Muscle of leg (tissue), 11 donors: ENCODE data around the gene NUMB. TPM values are rescaled to one million over a fixed set of nuclear protein-coding genes. Genes with fewer than 3 reads are reported as not detected.

Experiments used
- DNase-seq: peaks from one replicate; pipeline ENCODE4 v3.0.0; 2013
- H3K27ac ChIP-seq: one replicate; pipeline ENCODE4 v1.5.1; 2013; ENCODE audit warnings: mild to moderate bottlenecking, low read length, control low read depth
- H3K27me3 ChIP-seq: one replicate; pipeline ENCODE4 v1.6.1; 2013; ENCODE audit warnings: low read length; ENCODE audit not compliant: control insufficient read depth, insufficient read depth
- H3K36me3 ChIP-seq: one replicate; pipeline ENCODE4 v1.6.1; 2013; ENCODE audit warnings: low read length; ENCODE audit not compliant: control insufficient read depth, insufficient read depth
- H3K4me1 ChIP-seq: one replicate; pipeline ENCODE4 v1.6.1; 2013; ENCODE audit warnings: low read length; ENCODE audit not compliant: control insufficient read depth, insufficient read depth
- H3K4me3 ChIP-seq: one replicate; pipeline ENCODE4 v1.5.1; 2013; ENCODE audit warnings: low read length, control low read depth
- H3K9me3 ChIP-seq: replicated peaks from 2 replicates; pipeline ENCODE4 v1.6.1; 2013; ENCODE audit warnings: low read depth, low read length; ENCODE audit not compliant: control insufficient read depth
- WGBS: methylation state at CpG from one replicate; pipeline ENCODE4 v1.1.5; 2013; ENCODE audit warnings: missing lambda C conversion rate; ENCODE audit not compliant: insufficient coverage; 5-methylcytosine and 5-hydroxymethylcytosine counted together
- polyA plus RNA-seq, 8 donors: library from polyadenylated mRNA; unstranded; fragments of 120-200 nt; gene quantifications; one replicate each; pipeline versions ENCODE4 v1.2.1 to v1.2.3, GENCODE V29; 2013; ENCODE audit warnings: inconsistent platforms in 1 of 8, low replicate concordance in 1 of 8; ENCODE audit not compliant: insufficient read length in 8 of 8, insufficient read depth in 1 of 8
- total RNA-seq: library from RNA; stranded (reverse); fragments of 120-200 nt; gene quantifications from one replicate; pipeline ENCODE4 v1.2.4, GENCODE V29; 2013

NUMB gene
- total and polyA plus RNA-seq, 9 donors, result 15.1 to 38.7 (median 29.8) TPM

- no peaks in the 10 kb centered on the region for H3K27me3 ChIP-seq
- no peak for DNase-seq
- 89% methylated on average over 3 of the region's 3 CpGs for WGBS
- no peak overlapping the region for H3K27ac ChIP-seq
- peaks cover 5% of the 10 kb centered on the region for H3K36me3 ChIP-seq
- H3K4me1 ChIP-seq, result no peaks in the 10 kb centered on the region
- H3K9me3 ChIP-seq, result no peaks in the 10 kb centered on the region
- no peak overlapping the region for H3K4me3 ChIP-seq
Observed at GRCh38 chr14:73307261-73307660, 151.1 kb downstream of the NUMB start.

DNA sequence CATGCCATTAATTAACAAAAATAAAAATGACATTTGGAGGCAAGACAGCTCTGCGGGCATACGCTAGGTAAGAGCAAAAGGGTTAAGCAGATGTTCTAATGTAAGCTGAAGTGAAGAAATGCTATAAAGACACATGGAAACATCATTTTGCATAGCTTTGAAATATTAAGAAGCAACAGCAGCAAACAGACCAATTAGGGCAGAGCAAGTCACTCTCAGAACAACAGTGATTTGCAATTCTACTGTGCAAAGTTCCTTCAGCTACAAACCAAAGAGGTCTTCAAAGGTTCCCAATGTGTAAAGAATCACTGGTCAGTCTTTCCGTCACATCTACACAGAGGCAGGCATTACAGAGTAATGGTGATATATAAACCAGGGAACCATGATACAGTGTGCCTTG is 152.8 kb downstream of the NUMB start:
- Histone ChIP-seq H3K36me3 (peaks cover 5% of the 10 kb centered on the region), H3K9me3 (no peaks in the 10 kb centered on the region), H3K4me1 (no peaks in the 10 kb centered on the region), H3K27ac (no peak overlapping the region), H3K4me3 (no peak overlapping the region), H3K27me3 (no peaks in the 10 kb centered on the region)
- WGBS, result no CpG with 5 or more reads among the region's 3 CpGs
- no peak for DNase-seq

- H3K4me3 ChIP-seq, result no peak overlapping the region
- no CpG with 5 or more reads among the region's 1 CpG for WGBS
- no peaks in the 10 kb centered on the region for H3K27me3 ChIP-seq
- H3K36me3 ChIP-seq, result peaks cover 12% of the 10 kb centered on the region
- H3K4me1 ChIP-seq, result no peaks in the 10 kb centered on the region
- no peak overlapping the region for H3K27ac ChIP-seq
- H3K9me3 ChIP-seq, result no peaks in the 10 kb centered on the region
- DNase-seq, result peak; percentile 41
Observed at GRCh38 chr14:73295198-73295796, 163.0 kb downstream of the NUMB start.

DNA sequence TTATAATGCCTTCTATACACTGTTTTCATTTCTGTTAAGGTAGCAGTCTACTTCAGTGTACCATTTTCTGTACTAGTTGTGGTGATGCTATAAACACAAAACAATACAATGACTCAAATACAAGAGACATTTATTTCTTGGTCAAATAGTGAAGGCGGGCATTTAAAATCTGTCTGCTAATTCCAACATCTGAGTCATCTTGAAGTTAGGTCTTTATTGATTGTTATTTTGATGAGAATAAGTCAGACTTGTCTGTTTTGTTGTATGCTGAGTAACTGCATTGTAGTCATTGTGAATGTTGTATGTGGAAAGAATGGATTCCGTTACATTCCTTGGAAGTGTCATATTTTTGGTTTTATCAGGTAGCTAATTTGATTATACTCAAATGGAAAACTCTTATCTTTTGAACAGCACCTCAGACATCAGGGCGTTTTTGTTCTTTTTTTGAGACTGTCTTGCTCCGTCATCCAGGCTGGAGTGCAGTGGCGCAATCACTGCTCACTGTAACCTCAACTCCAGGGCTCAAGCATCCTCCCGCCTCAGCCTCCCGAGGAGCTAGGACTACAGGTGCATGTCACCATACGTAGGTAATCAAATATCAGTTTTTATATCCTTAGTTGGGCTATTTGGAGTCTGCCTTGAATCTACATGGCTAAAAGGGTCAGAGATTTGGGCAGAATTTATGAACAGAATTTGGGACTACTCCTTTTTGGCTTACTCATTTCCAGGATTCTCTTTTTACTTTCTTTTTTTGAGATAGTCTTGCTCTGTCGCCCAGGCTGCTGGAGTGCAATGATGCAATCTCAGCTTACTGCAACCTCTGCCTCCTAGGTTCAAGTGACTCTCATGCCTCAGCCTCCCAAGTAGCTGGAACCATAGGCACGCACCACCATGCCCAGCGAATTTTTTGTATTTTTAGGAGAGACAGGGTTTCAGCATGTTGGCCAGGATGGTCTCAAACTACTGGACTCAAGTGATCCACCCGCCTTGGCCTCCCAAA is 164.3 kb downstream of the NUMB start:
- Histone ChIP-seq H3K9me3 (no peaks in the 10 kb centered on the region), H3K27me3 (no peaks in the 10 kb centered on the region), H3K4me3 (no peak overlapping the region), H3K36me3 (peaks cover 12% of the 10 kb centered on the region), H3K27ac (no peak overlapping the region), H3K4me1 (no peaks in the 10 kb centered on the region)
- DNase-seq, result no peak
- 100% methylated on average over 5 of the region's 12 CpGs for WGBS

- no peak for DNase-seq
- Histone ChIP-seq H3K4me1 (no peaks in the 10 kb centered on the region), H3K9me3 (no peaks in the 10 kb centered on the region), H3K27me3 (no peaks in the 10 kb centered on the region), H3K27ac (no peak overlapping the region), H3K36me3 (peaks cover 12% of the 10 kb centered on the region), H3K4me3 (no peak overlapping the region)
- WGBS, result 86% methylated on average over 1 of the region's 4 CpGs
Observed at GRCh38 chr14:73290279-73290678, 168.1 kb downstream of the NUMB start.

DNA sequence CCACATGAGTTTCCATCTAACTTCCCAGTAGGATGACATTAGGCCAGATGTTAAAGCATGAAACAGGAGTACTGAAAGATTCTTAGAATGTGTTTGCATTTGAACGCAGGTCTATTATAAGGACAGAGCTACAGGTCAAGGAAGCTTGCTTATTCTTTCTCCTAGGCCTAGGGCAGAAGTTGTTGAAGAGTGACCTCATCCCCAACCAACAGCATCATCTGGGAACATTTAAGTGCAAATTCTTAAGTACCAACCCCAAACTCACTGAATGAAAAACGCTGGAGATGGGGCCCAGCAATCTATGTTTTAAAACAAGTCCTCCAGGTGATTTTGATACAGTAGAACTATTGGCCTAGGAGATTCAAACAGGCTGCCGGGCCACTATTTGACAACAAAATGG is 168.6 kb downstream of the NUMB start:
- no CpG with 5 or more reads among the region's 3 CpGs for WGBS
- no peaks in the 10 kb centered on the region for H3K4me1 ChIP-seq
- peaks cover 17% of the 10 kb centered on the region for H3K36me3 ChIP-seq
- H3K4me3 ChIP-seq, result no peak overlapping the region
- H3K27ac ChIP-seq, result no peak overlapping the region
- H3K27me3 ChIP-seq, result no peaks in the 10 kb centered on the region
- no peak for DNase-seq
- no peaks in the 10 kb centered on the region for H3K9me3 ChIP-seq

GRCh38 chr14:73289308-73289707 is 169.0 kb downstream of the NUMB start:
- Histone ChIP-seq H3K27ac (no peak overlapping the region), H3K36me3 (peaks cover 18% of the 10 kb centered on the region), H3K4me1 (no peaks in the 10 kb centered on the region), H3K9me3 (no peaks in the 10 kb centered on the region), H3K4me3 (no peak overlapping the region), H3K27me3 (no peaks in the 10 kb centered on the region)
- DNase-seq, result no peak
- no CpG with 5 or more reads among the region's 3 CpGs for WGBS

DNA sequence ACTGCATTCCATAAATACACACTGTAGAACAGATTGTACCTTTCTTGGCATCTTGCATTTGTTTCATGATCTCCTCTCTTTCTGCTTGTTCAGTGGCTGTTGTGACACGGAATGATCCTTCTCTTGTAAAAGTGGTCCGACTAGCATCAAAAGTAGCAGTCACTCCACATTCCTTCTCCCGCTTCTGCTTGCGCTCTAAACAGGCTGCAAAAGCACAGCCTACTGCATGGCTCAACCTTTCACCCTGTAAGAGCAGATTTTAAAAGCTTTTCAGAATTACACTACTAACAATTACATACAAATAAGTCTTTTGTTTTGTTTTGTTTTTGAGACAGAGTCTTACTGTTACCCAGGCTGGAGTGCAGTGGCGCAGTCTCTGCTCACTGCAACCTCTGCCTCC is 171.3 kb downstream of the NUMB start:
- no peak for DNase-seq
- no peaks in the 10 kb centered on the region for H3K4me1 ChIP-seq
- H3K4me3 ChIP-seq, result no peak overlapping the region
- no peak overlapping the region for H3K27ac ChIP-seq
- H3K9me3 ChIP-seq, result no peaks in the 10 kb centered on the region
- WGBS, result 67% methylated on average over 4 of the region's 5 CpGs
- H3K27me3 ChIP-seq, result no peaks in the 10 kb centered on the region
- H3K36me3 ChIP-seq, result peaks cover 33% of the 10 kb centered on the region

GRCh38 chr14:73286598-73286997 is 171.7 kb downstream of the NUMB start:
- peaks cover 35% of the 10 kb centered on the region for H3K36me3 ChIP-seq

DNA sequence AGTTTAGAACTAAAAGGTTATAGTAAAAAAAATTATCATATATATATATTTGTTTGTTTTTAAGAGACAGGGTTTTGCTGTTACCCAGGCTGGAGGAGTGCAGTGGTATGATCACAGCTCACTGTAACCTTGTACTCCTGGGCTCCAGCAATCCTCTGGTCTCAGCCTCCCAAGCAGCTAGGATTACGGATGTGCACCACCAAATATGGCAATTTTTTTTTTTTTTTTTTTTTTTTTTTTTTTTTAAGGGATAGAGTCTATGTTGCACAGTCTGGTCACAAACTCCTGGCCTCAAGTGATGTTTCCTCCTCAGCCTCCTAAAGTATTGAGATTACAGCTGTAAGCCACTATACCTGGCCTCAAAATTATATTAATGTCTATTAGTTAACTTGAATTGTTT is 172.4 kb downstream of the NUMB start:
- WGBS, result no CpG with 5 or more reads among the region's 1 CpG
- Histone ChIP-seq H3K4me3 (no peak overlapping the region), H3K36me3 (peaks cover 31% of the 10 kb centered on the region)

More at GRCh38 chr14:73286598-73286997, 171.7 kb downstream of the NUMB start:
- no peak for DNase-seq
- H3K27me3 ChIP-seq, result no peaks in the 10 kb centered on the region
- no peaks in the 10 kb centered on the region for H3K4me1 ChIP-seq
- no CpG with 5 or more reads among the region's 2 CpGs for WGBS
- H3K9me3 ChIP-seq, result no peaks in the 10 kb centered on the region
- H3K4me3 ChIP-seq, result no peak overlapping the region
- H3K27ac ChIP-seq, result no peak overlapping the region

More for the DNA sequence above, 172.4 kb downstream of the NUMB start:
- Histone ChIP-seq H3K27me3 (no peaks in the 10 kb centered on the region), H3K27ac (no peak overlapping the region), H3K4me1 (no peaks in the 10 kb centered on the region), H3K9me3 (no peaks in the 10 kb centered on the region)
- DNase-seq, result no peak
